OCI-LY7 (cell line): Measurements from ENCODE around the gene BTBD17. TPM values are rescaled to one million over a fixed set of nuclear protein-coding genes. Genes with fewer than 3 reads are reported as not detected.

Source experiments
- BruUV-seq: library from RNA; stranded (reverse); fragments of 400-500 nt; replicated peaks from 2 replicates; lab custom pipeline; 2021; lab: Mats Ljungman, UMichigan
- CTCF ChIA-PET: fragments of 300-600 bp; sonication (Branson Sonifier 250); formaldehyde crosslinking; loops from one replicate; lab custom pipeline; 2022; ENCODE audit warnings: antibody characterized with exemption; ENCODE audit not compliant: unreplicated experiment; lab: Charles Lee
- POLR2A ChIA-PET: fragments of 300-600 bp; sonication (Branson Sonifier 250); formaldehyde crosslinking; loops from one replicate; lab custom pipeline; 2022; ENCODE audit warnings: antibody characterized with exemption; lab: Charles Lee
- DNase-seq: peaks from one replicate; pipeline ENCODE4 v3.0.0-alpha.2; 2015; ENCODE audit warnings: low spot score
- H2AFZ ChIP-seq: fragments of 200-600 bp; sonication (generic), shearing (Covaris generic); 2 replicates; pipeline ENCODE4 v1.6.1; 2014; ENCODE audit warnings: mild to moderate bottlenecking, antibody characterized with exemption, low read length, moderate library complexity
- H3K27ac ChIP-seq: fragments of 200-600 bp; sonication (generic); 2 replicates; pipeline ENCODE4 v1.5.1; 2014; ENCODE audit warnings: mixed run types, low read depth, mild to moderate bottlenecking, moderate library complexity, low read length, inconsistent platforms; ENCODE audit not compliant: poor library complexity, severe bottlenecking
- H3K36me3 ChIP-seq: fragments of 200-600 bp; sonication (generic); 2 replicates; pipeline ENCODE4 v1.6.1; 2014; ENCODE audit warnings: mild to moderate bottlenecking, antibody characterized with exemption, low read length, moderate library complexity, mixed read lengths; ENCODE audit not compliant: insufficient read depth
- H3K4me1 ChIP-seq: fragments of 200-600 bp; sonication (generic); 2 replicates; pipeline ENCODE4 v1.5.1; 2014; ENCODE audit warnings: mild to moderate bottlenecking, low read length; ENCODE audit not compliant: insufficient read depth, poor library complexity, severe bottlenecking
- H3K4me2 ChIP-seq: fragments of 200-600 bp; sonication (generic); 2 replicates; pipeline ENCODE4 v1.6.1; 2014; ENCODE audit warnings: mild to moderate bottlenecking, low read length
- H3K4me3 ChIP-seq: fragments of 200-600 bp; sonication (generic); 2 replicates; pipeline ENCODE4 v1.5.1; 2014; ENCODE audit warnings: mild to moderate bottlenecking, low read depth, low read length; ENCODE audit not compliant: poor library complexity, severe bottlenecking
- H3K79me2 ChIP-seq: fragments of 200-600 bp; sonication (generic); 2 replicates; pipeline ENCODE4 v1.6.1; 2016; ENCODE audit warnings: low read depth, mild to moderate bottlenecking, low read length, moderate library complexity, mixed read lengths; ENCODE audit not compliant: insufficient read depth
- H3K9me2 ChIP-seq: fragments of 200-600 bp; sonication (generic); 2 replicates; pipeline ENCODE4 v1.6.1; 2016; ENCODE audit warnings: mild to moderate bottlenecking, low read length, mixed read lengths; ENCODE audit not compliant: insufficient read depth
- H3K9me3 ChIP-seq: fragments of 200-600 bp; sonication (generic); 2 replicates; pipeline ENCODE4 v1.6.1; 2014; ENCODE audit warnings: mild to moderate bottlenecking, mixed run types, low read length, mixed read lengths
- H4K20me1 ChIP-seq: fragments of 200-600 bp; sonication (generic); 2 replicates; pipeline ENCODE4 v1.6.1; 2014; ENCODE audit warnings: mild to moderate bottlenecking, antibody characterized with exemption, low read length, moderate library complexity, mixed read lengths; ENCODE audit not compliant: insufficient read depth
- EZH2phosphoT487 ChIP-seq: fragments of 200-600 bp; sonication (generic); IDR thresholded peaks from 2 replicates; pipeline ENCODE4 v1.6.1; 2018; ENCODE audit warnings: low read depth, borderline replicate concordance, mild to moderate bottlenecking, mixed run types, antibody characterized with exemption, low read length, moderate library complexity, mixed read lengths
- intact Hi-C: fragments of 100-400 bp; cut with micrococcal nuclease; formaldehyde crosslinking; loops from one replicate; pipeline ENCODE4 v1.10.0; 2022; ENCODE audit not compliant: unreplicated experiment
- total RNA-seq, 2 experiments: library from RNA; depleted of rRNA in 1 of 2; stranded (reverse); fragments of >200 nt in 1 of 2; shearing (Covaris generic) in 1 of 2; gene quantifications; 2 replicates each; pipeline ENCODE4 v1.2.3, GENCODE V29; 2014 to 2022
- TF ChIP-seq, protein P1 (sequence below): fragments of 200-600 bp; sonication (generic); conservative IDR thresholded peaks from 2 replicates; pipeline ENCODE4 v1.5.1; 2014; ENCODE audit warnings: mild to moderate bottlenecking, antibody characterized with exemption, low read length, moderate library complexity, mixed read lengths

BTBD17 gene
- total RNA-seq, 2 experiments from 2014 or later = not detected

DNA sequence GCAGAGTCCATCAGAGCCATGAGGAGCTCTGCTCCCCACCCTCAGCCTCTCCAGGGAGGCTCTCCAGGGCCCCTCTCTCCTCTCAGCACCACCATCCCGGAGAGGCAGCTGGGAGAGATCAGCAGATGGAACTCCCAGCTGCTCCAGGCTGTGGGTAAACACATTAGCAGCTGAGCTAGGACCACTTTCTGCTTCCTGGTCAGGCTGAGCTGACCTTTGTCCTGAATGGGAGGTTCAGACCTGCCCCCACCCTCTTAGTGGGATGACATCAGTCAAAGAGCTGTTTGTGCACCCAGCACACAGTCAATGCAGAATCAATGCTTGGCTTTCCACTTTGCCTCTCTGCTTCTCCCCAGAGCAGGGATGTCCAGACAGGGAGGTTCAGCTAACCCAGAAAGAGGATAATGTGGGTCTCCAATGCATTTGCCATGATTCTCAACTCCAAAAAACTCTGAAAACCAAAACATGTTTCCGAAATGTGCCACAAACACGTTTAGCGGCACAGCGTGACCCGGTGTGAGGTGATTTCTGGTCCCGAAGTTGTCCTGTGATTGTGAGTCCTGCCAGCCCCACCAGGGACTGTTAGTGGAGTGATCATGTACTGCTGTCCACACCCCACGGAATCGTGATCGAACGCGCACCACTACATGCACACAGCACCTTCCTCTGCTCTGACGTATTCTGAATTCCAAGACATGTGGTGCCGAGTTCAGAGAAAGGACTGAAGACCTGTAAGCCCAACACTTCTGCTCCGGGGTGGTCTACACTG is 12.4 kb upstream of the BTBD17 start:
- no peak for DNase-seq
- peaks cover 4% of the 10 kb centered on the region for H3K4me1 ChIP-seq
- H4K20me1 ChIP-seq = no peaks in the 10 kb centered on the region
- no peaks in the 10 kb centered on the region for H3K9me2 ChIP-seq
- H3K4me2 ChIP-seq = no peak overlapping the region
- no peak overlapping the region for H3K27ac ChIP-seq
- H3K79me2 ChIP-seq = no peaks in the 10 kb centered on the region
- BruUV-seq = no TSS peak
- no peak overlapping the region for H2AFZ ChIP-seq
- H3K4me3 ChIP-seq = no peak overlapping the region
- no peak for TF ChIP-seq EZH2phosphoT487
- TF ChIP-seq, protein P1, sequence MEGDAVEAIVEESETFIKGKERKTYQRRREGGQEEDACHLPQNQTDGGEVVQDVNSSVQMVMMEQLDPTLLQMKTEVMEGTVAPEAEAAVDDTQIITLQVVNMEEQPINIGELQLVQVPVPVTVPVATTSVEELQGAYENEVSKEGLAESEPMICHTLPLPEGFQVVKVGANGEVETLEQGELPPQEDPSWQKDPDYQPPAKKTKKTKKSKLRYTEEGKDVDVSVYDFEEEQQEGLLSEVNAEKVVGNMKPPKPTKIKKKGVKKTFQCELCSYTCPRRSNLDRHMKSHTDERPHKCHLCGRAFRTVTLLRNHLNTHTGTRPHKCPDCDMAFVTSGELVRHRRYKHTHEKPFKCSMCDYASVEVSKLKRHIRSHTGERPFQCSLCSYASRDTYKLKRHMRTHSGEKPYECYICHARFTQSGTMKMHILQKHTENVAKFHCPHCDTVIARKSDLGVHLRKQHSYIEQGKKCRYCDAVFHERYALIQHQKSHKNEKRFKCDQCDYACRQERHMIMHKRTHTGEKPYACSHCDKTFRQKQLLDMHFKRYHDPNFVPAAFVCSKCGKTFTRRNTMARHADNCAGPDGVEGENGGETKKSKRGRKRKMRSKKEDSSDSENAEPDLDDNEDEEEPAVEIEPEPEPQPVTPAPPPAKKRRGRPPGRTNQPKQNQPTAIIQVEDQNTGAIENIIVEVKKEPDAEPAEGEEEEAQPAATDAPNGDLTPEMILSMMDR = no peak
- no peaks in the 10 kb centered on the region for H3K36me3 ChIP-seq
- ChIA-PET POLR2A (interaction anchor here (0.7 to 1.1 kb wide), 3 partner anchors 11 to 82 kb away, joined by 3 to 7 read pairs (median 4); no protein-coding TSS in a partner anchor), CTCF (interaction anchor here (0.6 to 0.8 kb wide), 3 partner anchors 84 to 228 kb away, joined by 3 to 5 read pairs (median 4); no protein-coding TSS in a partner anchor)
- no peaks in the 10 kb centered on the region for H3K9me3 ChIP-seq
- intact Hi-C loops = no loop called here

- Histone ChIP-seq H3K4me2 (no peak overlapping the region), H3K36me3 (no peaks in the 10 kb centered on the region), H3K79me2 (no peaks in the 10 kb centered on the region), H2AFZ (no peak overlapping the region), H3K9me3 (no peaks in the 10 kb centered on the region), H3K4me1 (peaks cover 6% of the 10 kb centered on the region), H3K9me2 (no peaks in the 10 kb centered on the region), H3K4me3 (no peak overlapping the region), H4K20me1 (no peaks in the 10 kb centered on the region), H3K27ac (no peak overlapping the region)
- no TSS peak for BruUV-seq
- DNase-seq = no peak
- intact Hi-C loops = no loop called here
- ChIA-PET CTCF (no interaction called here), POLR2A (no interaction called here)
- TF ChIP-seq EZH2phosphoT487 = no peak
- TF ChIP-seq, protein P1 = no peak
These were observed 10.8 kb upstream of the BTBD17 start for GRCh38 chr17:74372426-74372825.

DNA sequence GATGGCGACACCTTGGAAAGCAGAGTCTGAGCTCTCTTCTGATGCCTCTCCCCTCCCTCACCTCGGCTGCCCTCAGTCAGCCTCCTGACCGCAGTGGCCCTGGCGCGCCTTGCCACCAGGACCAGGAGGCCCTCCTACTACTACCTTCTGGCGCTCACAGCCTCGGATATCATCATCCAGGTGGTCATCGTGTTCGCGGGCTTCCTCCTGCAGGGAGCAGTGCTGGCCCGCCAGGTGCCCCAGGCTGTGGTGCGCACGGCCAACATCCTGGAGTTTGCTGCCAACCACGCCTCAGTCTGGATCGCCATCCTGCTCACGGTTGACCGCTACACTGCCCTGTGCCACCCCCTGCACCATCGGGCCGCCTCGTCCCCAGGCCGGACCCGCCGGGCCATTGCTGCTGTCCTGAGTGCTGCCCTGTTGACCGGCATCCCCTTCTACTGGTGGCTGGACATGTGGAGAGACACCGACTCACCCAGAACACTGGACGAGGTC is 10.0 kb upstream of the BTBD17 start:
- Histone ChIP-seq H3K36me3 (no peaks in the 10 kb centered on the region), H3K27ac (no peak overlapping the region), H3K4me1 (peaks cover 6% of the 10 kb centered on the region), H3K9me3 (no peaks in the 10 kb centered on the region), H3K4me3 (no peak overlapping the region), H3K79me2 (no peaks in the 10 kb centered on the region), H3K9me2 (no peaks in the 10 kb centered on the region), H3K4me2 (no peak overlapping the region), H4K20me1 (no peaks in the 10 kb centered on the region), H2AFZ (no peak overlapping the region)
- intact Hi-C loops = no loop called here
- ChIA-PET CTCF (no interaction called here), POLR2A (interaction anchor here (1.3 kb wide), 1 partner anchor 7 kb away, joined by 4 read pairs; no protein-coding TSS in a partner anchor)
- no TSS peak for BruUV-seq
- no peak for TF ChIP-seq EZH2phosphoT487
- TF ChIP-seq, protein P1 = no peak
- no peak for DNase-seq
